DOHH2 (cell line): ENCODE results near the gene PASK.

Experiments
- H3F3A ChIP-seq: fragments of 200-600 bp; sonication (generic), shearing (Covaris generic); 2 replicates; pipeline ENCODE4 v1.6.0; 2016; ENCODE audit warnings: antibody characterized with exemption, mild to moderate bottlenecking; ENCODE audit not compliant: control insufficient read depth, insufficient read depth
- H3K27ac ChIP-seq: fragments of 200-600 bp; sonication (generic); 2 replicates; pipeline ENCODE4 v1.5.1; 2014; ENCODE audit warnings: low read depth, mild to moderate bottlenecking, low read length, moderate library complexity
- H3K27me3 ChIP-seq: fragments of 200-600 bp; sonication (generic); 2 replicates; pipeline ENCODE4 v1.6.1; 2014; ENCODE audit warnings: mild to moderate bottlenecking, low read length, mixed read lengths; ENCODE audit not compliant: control insufficient read depth
- H3K36me3 ChIP-seq: fragments of 200-600 bp; sonication (generic); 2 replicates; pipeline ENCODE4 v1.6.1; 2014; ENCODE audit warnings: mild to moderate bottlenecking, low read length, moderate library complexity, mixed read lengths; ENCODE audit not compliant: control insufficient read depth
- H3K4me1 ChIP-seq: fragments of 200-600 bp; sonication (generic); 2 replicates; pipeline ENCODE4 v1.6.1; 2014; ENCODE audit warnings: mild to moderate bottlenecking, low read length, mixed read lengths; ENCODE audit not compliant: control insufficient read depth
- H3K4me2 ChIP-seq: fragments of 200-600 bp; sonication (generic); 2 replicates; pipeline ENCODE4 v1.6.0; 2014; ENCODE audit warnings: mild to moderate bottlenecking, low read length, moderate library complexity
- H3K4me3 ChIP-seq: fragments of 200-600 bp; sonication (generic); 2 replicates; pipeline ENCODE4 v1.5.1; 2014; ENCODE audit warnings: mild to moderate bottlenecking, low read length, mixed read lengths
- H3K79me2 ChIP-seq: fragments of 200-600 bp; sonication (generic); 2 replicates; pipeline ENCODE4 v1.6.1; 2014; ENCODE audit warnings: mild to moderate bottlenecking, low read length, mixed read lengths; ENCODE audit not compliant: control insufficient read depth
- H3K9me2 ChIP-seq: fragments of 200-600 bp; sonication (generic); replicated peaks from 2 replicates; pipeline ENCODE4 v1.6.1; 2014; ENCODE audit warnings: mild to moderate bottlenecking, low read length, mixed read lengths; ENCODE audit not compliant: control insufficient read depth
- H3K9me3 ChIP-seq: fragments of 200-600 bp; sonication (generic); 2 replicates; pipeline ENCODE4 v1.6.1; 2014; ENCODE audit warnings: antibody characterized with exemption, low read length, mixed read lengths; ENCODE audit not compliant: control insufficient read depth, insufficient read depth
- H4K20me1 ChIP-seq: fragments of 200-600 bp; sonication (generic); 2 replicates; pipeline ENCODE4 v1.6.0; 2014; ENCODE audit warnings: low read depth, mild to moderate bottlenecking, antibody characterized with exemption, low read length, moderate library complexity; ENCODE audit not compliant: control insufficient read depth, insufficient read depth
- EZH2phosphoT487 ChIP-seq: fragments of 200-600 bp; sonication (generic); IDR thresholded peaks from 2 replicates; pipeline ENCODE4 v1.6.1; 2017; ENCODE audit warnings: borderline replicate concordance, mild to moderate bottlenecking, antibody characterized with exemption, low read length, moderate library complexity, mixed read lengths
- TF ChIP-seq, protein P1 (sequence below): fragments of 200-600 bp; sonication (generic); IDR thresholded peaks from one replicate; pipeline ENCODE4 v1.5.1; 2014; ENCODE audit warnings: antibody characterized with exemption, mild to moderate bottlenecking, low read depth, low read length; ENCODE audit not compliant: poor library complexity, severe bottlenecking

The PASK gene

DNA sequence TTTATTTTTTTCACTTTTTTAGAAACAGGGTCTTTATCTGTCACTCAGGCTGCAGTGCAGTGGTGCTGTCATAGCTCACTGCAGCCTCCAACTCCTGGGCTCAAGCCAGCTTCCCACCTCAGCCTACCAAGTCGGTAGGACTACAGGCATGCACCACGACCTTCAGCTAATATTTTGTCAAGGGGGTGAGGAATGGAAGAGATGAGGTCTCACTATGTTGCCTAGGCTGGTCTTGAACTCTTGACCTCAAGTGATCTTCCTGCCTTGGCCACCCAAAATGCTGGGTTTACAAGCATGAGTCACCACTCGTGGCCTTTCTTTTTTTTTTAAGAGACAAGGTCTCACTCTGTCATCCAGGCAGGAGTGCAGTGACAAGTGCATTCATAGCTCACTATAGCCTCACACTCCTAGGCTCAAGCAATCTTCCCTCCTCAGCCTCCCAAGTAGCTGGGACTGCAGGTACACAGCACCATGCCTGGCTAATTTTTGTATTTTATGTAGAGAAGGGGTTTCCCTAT lies 14.4 kb upstream of the PASK start:
- no peaks in the 10 kb centered on the region for H4K20me1 ChIP-seq
- peaks cover 68% of the 10 kb centered on the region for H3K36me3 ChIP-seq
- no peaks in the 10 kb centered on the region for H3K79me2 ChIP-seq
- H3K9me2 ChIP-seq: no peaks in the 10 kb centered on the region
- H3K27ac ChIP-seq: no peak overlapping the region
- no peaks in the 10 kb centered on the region for H3K27me3 ChIP-seq
- H3F3A ChIP-seq: no peaks in the 10 kb centered on the region
- H3K9me3 ChIP-seq: no peaks in the 10 kb centered on the region
- H3K4me3 ChIP-seq: no peak overlapping the region
- TF ChIP-seq EZH2phosphoT487: no peak
- TF ChIP-seq, protein P1, sequence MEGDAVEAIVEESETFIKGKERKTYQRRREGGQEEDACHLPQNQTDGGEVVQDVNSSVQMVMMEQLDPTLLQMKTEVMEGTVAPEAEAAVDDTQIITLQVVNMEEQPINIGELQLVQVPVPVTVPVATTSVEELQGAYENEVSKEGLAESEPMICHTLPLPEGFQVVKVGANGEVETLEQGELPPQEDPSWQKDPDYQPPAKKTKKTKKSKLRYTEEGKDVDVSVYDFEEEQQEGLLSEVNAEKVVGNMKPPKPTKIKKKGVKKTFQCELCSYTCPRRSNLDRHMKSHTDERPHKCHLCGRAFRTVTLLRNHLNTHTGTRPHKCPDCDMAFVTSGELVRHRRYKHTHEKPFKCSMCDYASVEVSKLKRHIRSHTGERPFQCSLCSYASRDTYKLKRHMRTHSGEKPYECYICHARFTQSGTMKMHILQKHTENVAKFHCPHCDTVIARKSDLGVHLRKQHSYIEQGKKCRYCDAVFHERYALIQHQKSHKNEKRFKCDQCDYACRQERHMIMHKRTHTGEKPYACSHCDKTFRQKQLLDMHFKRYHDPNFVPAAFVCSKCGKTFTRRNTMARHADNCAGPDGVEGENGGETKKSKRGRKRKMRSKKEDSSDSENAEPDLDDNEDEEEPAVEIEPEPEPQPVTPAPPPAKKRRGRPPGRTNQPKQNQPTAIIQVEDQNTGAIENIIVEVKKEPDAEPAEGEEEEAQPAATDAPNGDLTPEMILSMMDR: no peak
- H3K4me2 ChIP-seq: no peak overlapping the region
- no peaks in the 10 kb centered on the region for H3K4me1 ChIP-seq

GRCh38 chr2:241161646-241162281 lies 12.5 kb upstream of the PASK start:
- no peaks in the 10 kb centered on the region for H3K9me3 ChIP-seq
- H3K79me2 ChIP-seq: no peaks in the 10 kb centered on the region
- H3K27ac ChIP-seq: no peak overlapping the region
- H3K4me2 ChIP-seq: no peak overlapping the region
- H4K20me1 ChIP-seq: no peaks in the 10 kb centered on the region
- H3K9me2 ChIP-seq: no peaks in the 10 kb centered on the region
- TF ChIP-seq, protein P1: no peak
- no peak for TF ChIP-seq EZH2phosphoT487
- H3K36me3 ChIP-seq: peaks cover 68% of the 10 kb centered on the region
- no peaks in the 10 kb centered on the region for H3K4me1 ChIP-seq
- no peaks in the 10 kb centered on the region for H3F3A ChIP-seq
- no peaks in the 10 kb centered on the region for H3K27me3 ChIP-seq
- no peak overlapping the region for H3K4me3 ChIP-seq

- Histone ChIP-seq H3K27ac (no peak overlapping the region), H4K20me1 (no peaks in the 10 kb centered on the region), H3K4me2 (no peak overlapping the region), H3K4me3 (no peak overlapping the region), H3K4me1 (no peaks in the 10 kb centered on the region), H3K27me3 (no peaks in the 10 kb centered on the region), H3K9me2 (no peaks in the 10 kb centered on the region), H3K9me3 (no peaks in the 10 kb centered on the region), H3K79me2 (no peaks in the 10 kb centered on the region), H3K36me3 (peaks cover 66% of the 10 kb centered on the region), H3F3A (no peaks in the 10 kb centered on the region)
- TF ChIP-seq, protein P1: no peak
- no peak for TF ChIP-seq EZH2phosphoT487
Measured at GRCh38 chr2:241160318-241160717, 11.0 kb upstream of the PASK start.
